ENCODE results near the gene SEPHS1.

The SEPHS1 gene

DNA sequence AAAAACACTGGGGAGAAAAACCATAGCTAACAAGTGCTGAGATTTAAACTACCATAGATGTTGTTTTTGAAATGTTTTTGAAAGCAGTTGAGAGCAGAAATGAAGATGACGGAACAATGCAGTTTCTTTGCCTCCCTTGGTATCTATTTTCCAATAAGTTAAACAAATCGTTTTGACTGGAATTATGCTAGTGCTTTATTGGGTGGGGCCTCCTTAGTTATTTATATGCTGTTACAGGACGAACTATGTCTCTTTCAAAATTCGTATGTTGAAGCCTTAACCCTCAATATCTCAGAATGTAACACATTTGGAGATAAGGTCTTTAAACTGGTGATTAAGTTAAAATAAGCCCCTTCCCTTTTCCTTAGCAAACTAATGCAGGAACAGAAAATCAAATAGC is 45.5 kb upstream of the SEPHS1 start:
- no peak overlapping the region for H3K14ac ChIP-seq (ENCODE audit: low read length in 2 of 2)
- DNase-seq = no peak
- no peak overlapping the region for H3K4me2 ChIP-seq (ENCODE audit: low read length, poor library complexity, severe bottlenecking)
- no peak overlapping the region for H4K91ac ChIP-seq (ENCODE audit: low read length)
- no peak overlapping the region for H2AFZ ChIP-seq (ENCODE audit: low read depth, low read length)
- no peak overlapping the region for H3K4me3 ChIP-seq (ENCODE audit: insufficient read depth in 1 of 2, low read depth in 1 of 2, low read length in 2 of 2)
- no peak overlapping the region for H3K18ac ChIP-seq (ENCODE audit: low read depth in 1 of 2, low read length in 2 of 2)
- no peaks in the 10 kb centered on the region for H3K9me3 ChIP-seq (ENCODE audit: control insufficient read depth, low read length)
- no peaks in the 10 kb centered on the region for H3K36me3 ChIP-seq (ENCODE audit: control insufficient read depth in 1 of 2, insufficient read depth in 2 of 2, low read depth in 1 of 2, low read length in 2 of 2)
- peaks cover 44 to 46% of the 10 kb centered on the region in 2 experiments for H3K27me3 ChIP-seq (ENCODE audit: control insufficient read depth in 1 of 2, insufficient read depth in 1 of 2, low read length in 2 of 2)
- no peak overlapping the region for H3K27ac ChIP-seq (ENCODE audit: low read length, poor library complexity, severe bottlenecking)
- no peak overlapping the region for H3K4ac ChIP-seq (ENCODE audit: low read depth in 1 of 2, low read length in 2 of 2)
- H2BK120ac ChIP-seq (ENCODE audit: low read depth, low read length) = no peak overlapping the region
- WGBS = 89% methylated on average over 3 of the region's 4 CpGs
- H2AK5ac ChIP-seq (ENCODE audit: low read length, severe bottlenecking) = no peak overlapping the region
- H3K23ac ChIP-seq (ENCODE audit: low read length in 2 of 2) = no peak overlapping the region
- H2BK15ac ChIP-seq (ENCODE audit: low read depth, poor library complexity, severe bottlenecking) = no peak overlapping the region
- no peak overlapping the region for H2BK12ac ChIP-seq (ENCODE audit: low read length in 2 of 2)
- H2BK5ac ChIP-seq (ENCODE audit: low read depth, low read length, poor library complexity, severe bottlenecking) = no peak overlapping the region
- no peaks in the 10 kb centered on the region for H3K79me1 ChIP-seq (replicated peaks; ENCODE audit: low read length, poor library complexity, severe bottlenecking)
- no peak overlapping the region for H4K8ac ChIP-seq (ENCODE audit: low read length)
- no peaks in the 10 kb centered on the region for H3K4me1 ChIP-seq (ENCODE audit: control insufficient read depth, insufficient read depth, low read depth, low read length)
- no peak overlapping the region for H3K9ac ChIP-seq (ENCODE audit: low read length)

DNA sequence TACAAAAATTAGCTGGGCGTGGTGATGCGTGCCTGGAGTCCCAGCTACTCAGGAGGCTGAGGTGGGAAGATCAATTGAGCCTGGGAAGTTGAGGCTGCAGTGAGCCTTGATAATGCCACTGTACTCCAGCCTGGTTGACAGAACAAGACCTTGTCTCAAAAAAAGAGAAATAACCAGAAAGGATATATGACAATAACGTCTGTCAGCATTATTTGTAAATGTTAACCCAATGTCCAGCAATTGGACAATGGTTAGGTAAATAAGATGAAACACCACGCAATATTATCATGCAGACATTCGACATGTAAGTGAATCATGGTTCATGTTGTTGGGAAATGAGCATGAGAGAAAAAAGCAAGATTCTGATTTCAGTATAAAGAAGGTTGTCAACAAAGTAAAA is 44.6 kb upstream of the SEPHS1 start:
- peaks cover 44 to 49% of the 10 kb centered on the region in 2 experiments for H3K27me3 ChIP-seq (ENCODE audit: control insufficient read depth in 1 of 2, insufficient read depth in 1 of 2, low read length in 2 of 2)
- no peak overlapping the region for H3K4me3 ChIP-seq (ENCODE audit: insufficient read depth in 1 of 2, low read depth in 1 of 2, low read length in 2 of 2)
- H3K4ac ChIP-seq (ENCODE audit: low read depth in 1 of 2, low read length in 2 of 2) = no peak overlapping the region
- no peak overlapping the region for H3K9ac ChIP-seq (ENCODE audit: low read length)
- H2AK5ac ChIP-seq (ENCODE audit: low read length, severe bottlenecking) = no peak overlapping the region
- H3K36me3 ChIP-seq (ENCODE audit: control insufficient read depth in 1 of 2, insufficient read depth in 2 of 2, low read depth in 1 of 2, low read length in 2 of 2) = no peaks in the 10 kb centered on the region
- no peak overlapping the region for H2BK120ac ChIP-seq (ENCODE audit: low read depth, low read length)
- no peak overlapping the region for H2BK15ac ChIP-seq (ENCODE audit: low read depth, poor library complexity, severe bottlenecking)
- H3K4me1 ChIP-seq (ENCODE audit: control insufficient read depth, insufficient read depth, low read depth, low read length) = no peaks in the 10 kb centered on the region
- no peak overlapping the region for H4K8ac ChIP-seq (ENCODE audit: low read length)
- no peak overlapping the region for H3K27ac ChIP-seq (ENCODE audit: low read length, poor library complexity, severe bottlenecking)
- H3K14ac ChIP-seq (ENCODE audit: low read length in 2 of 2) = no peak overlapping the region
- no peak overlapping the region for H3K23ac ChIP-seq (ENCODE audit: low read length in 2 of 2)
- no peak overlapping the region for H3K18ac ChIP-seq (ENCODE audit: low read depth in 1 of 2, low read length in 2 of 2)
- 84% methylated on average over 5 of the region's 5 CpGs for WGBS
- H2AFZ ChIP-seq (ENCODE audit: low read depth, low read length) = no peak overlapping the region
- no peak overlapping the region for H3K4me2 ChIP-seq (ENCODE audit: low read length, poor library complexity, severe bottlenecking)
- no peaks in the 10 kb centered on the region for H3K79me1 ChIP-seq (replicated peaks; ENCODE audit: low read length, poor library complexity, severe bottlenecking)
- H2BK12ac ChIP-seq (ENCODE audit: low read length in 2 of 2) = no peak overlapping the region
- DNase-seq = no peak
- H4K91ac ChIP-seq (ENCODE audit: low read length) = no peak overlapping the region
- H3K9me3 ChIP-seq (ENCODE audit: control insufficient read depth, low read length) = no peaks in the 10 kb centered on the region
- H2BK5ac ChIP-seq (ENCODE audit: low read depth, low read length, poor library complexity, severe bottlenecking) = no peak overlapping the region

DNA sequence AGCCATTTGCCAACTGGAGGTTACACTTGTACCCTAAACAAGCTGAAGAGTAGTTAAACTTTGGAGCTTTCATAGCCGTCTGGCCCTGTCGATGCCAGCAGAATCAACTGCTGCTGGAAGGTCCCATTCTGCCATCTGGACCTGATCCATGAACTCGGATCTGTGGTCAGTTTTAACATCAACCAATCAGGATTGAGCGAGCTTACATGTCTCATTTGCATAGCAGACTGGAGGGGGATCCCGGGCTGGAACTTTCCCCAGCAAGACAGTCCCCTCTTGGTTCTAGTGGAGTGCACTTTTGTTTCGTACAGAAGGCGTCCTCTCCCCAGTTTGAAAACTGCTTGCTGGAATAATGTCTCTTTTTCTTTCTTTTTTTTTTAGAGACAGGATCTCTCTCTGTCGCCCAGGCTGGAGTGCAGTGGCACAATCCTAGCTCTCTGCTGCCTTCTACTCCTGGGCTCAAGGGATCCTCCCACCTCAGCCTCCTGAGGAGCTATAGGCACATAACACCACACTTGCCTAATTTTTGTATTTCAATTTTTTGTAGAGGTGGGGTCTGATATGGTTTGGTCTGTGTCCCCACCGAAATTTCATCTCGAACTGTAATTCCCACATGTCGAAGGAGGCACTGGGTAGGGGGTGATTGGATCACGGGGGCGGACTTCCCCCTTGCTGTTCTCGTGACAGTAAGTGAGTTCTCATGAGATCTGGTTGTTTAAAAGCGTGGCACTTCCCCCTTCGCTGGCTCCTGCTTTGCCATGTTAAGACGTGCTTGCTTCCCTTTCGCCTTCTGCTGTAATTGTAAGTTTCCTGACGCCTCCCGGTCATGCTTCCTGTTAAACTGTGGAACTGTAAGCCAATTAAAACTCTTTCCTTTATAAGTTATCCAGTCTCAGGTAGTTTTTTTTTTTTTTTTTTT is 42.8 kb upstream of the SEPHS1 start:
- H3K4ac ChIP-seq (ENCODE audit: low read depth in 1 of 2, low read length in 2 of 2) = no peak overlapping the region
- WGBS = 73% methylated on average over 16 of the region's 20 CpGs
- H3K4me1 ChIP-seq (ENCODE audit: control insufficient read depth, insufficient read depth, low read depth, low read length) = no peaks in the 10 kb centered on the region
- H2BK12ac ChIP-seq (ENCODE audit: low read length in 2 of 2) = no peak overlapping the region
- no peak overlapping the region for H2BK15ac ChIP-seq (ENCODE audit: low read depth, poor library complexity, severe bottlenecking)
- no peak overlapping the region for H3K27ac ChIP-seq (ENCODE audit: low read length, poor library complexity, severe bottlenecking)
- no peak overlapping the region for H2BK5ac ChIP-seq (ENCODE audit: low read depth, low read length, poor library complexity, severe bottlenecking)
- H3K36me3 ChIP-seq (ENCODE audit: control insufficient read depth in 1 of 2, insufficient read depth in 2 of 2, low read depth in 1 of 2, low read length in 2 of 2) = no peaks in the 10 kb centered on the region
- no peak overlapping the region for H2BK120ac ChIP-seq (ENCODE audit: low read depth, low read length)
- H3K23ac ChIP-seq (ENCODE audit: low read length in 2 of 2) = no peak overlapping the region
- H3K14ac ChIP-seq (ENCODE audit: low read length in 2 of 2) = no peak overlapping the region
- H3K4me3 ChIP-seq (ENCODE audit: insufficient read depth in 1 of 2, low read depth in 1 of 2, low read length in 2 of 2) = peak overlapping the region in 1 of 2 experiments; percentile 29
- no peak overlapping the region for H2AK5ac ChIP-seq (ENCODE audit: low read length, severe bottlenecking)
- H3K18ac ChIP-seq (ENCODE audit: low read depth in 1 of 2, low read length in 2 of 2) = no peak overlapping the region
- H3K9ac ChIP-seq (ENCODE audit: low read length) = no peak overlapping the region
- no peak overlapping the region for H3K4me2 ChIP-seq (ENCODE audit: low read length, poor library complexity, severe bottlenecking)
- peaks cover 42 to 49% of the 10 kb centered on the region in 2 experiments for H3K27me3 ChIP-seq (ENCODE audit: control insufficient read depth in 1 of 2, insufficient read depth in 1 of 2, low read length in 2 of 2)
- H4K8ac ChIP-seq (ENCODE audit: low read length) = no peak overlapping the region
- H3K79me1 ChIP-seq (replicated peaks; ENCODE audit: low read length, poor library complexity, severe bottlenecking) = no peaks in the 10 kb centered on the region
- DNase-seq = no peak
- no peak overlapping the region for H2AFZ ChIP-seq (ENCODE audit: low read depth, low read length)
- H4K91ac ChIP-seq (ENCODE audit: low read length) = no peak overlapping the region
- H3K9me3 ChIP-seq (ENCODE audit: control insufficient read depth, low read length) = no peaks in the 10 kb centered on the region

DNA sequence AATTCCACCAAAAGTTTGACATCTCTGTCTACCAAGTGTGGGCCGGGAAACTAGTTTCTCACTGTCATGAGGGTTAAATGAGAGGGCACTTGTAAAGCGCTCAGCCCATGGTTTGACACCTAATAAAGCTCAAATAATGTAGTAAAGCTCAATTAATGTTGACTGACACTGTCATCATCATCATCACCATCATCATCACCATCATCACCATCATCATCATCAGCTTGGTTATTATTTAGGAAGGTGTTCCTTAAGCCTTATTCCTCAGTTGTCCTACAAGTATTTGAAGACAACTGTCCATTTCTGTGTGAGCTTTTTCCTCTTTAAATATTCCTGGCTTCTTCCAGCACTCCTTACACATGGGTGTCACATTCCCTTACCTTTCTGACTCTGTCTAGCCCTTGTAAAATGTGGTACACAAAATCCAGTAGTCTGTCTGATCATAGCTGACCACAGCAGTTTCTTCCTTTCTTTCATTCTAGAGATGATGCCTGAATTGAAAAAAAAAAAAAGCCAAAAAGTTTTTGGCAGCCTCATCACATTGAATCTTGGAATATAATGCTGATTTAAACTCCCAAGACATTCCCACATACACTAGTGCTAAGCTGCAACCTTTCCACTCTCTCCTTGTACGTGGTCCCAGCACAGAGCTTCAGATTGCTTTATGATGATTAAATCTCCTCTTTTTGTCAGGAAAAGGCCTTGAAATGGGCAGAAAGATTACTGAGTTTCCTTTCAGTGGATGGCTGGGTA is 40.6 kb upstream of the SEPHS1 start:
- 73% methylated on average over 3 of the region's 3 CpGs for WGBS
- Histone ChIP-seq H2AK5ac (ENCODE audit: low read length, severe bottlenecking) (no peak overlapping the region), H3K9ac (ENCODE audit: low read length) (no peak overlapping the region), H3K27ac (ENCODE audit: low read length, poor library complexity, severe bottlenecking) (no peak overlapping the region), H3K4me2 (ENCODE audit: low read length, poor library complexity, severe bottlenecking) (no peak overlapping the region), H3K4ac (ENCODE audit: low read depth in 1 of 2, low read length in 2 of 2) (no peak overlapping the region), H2BK120ac (ENCODE audit: low read depth, low read length) (no peak overlapping the region), H3K27me3 (ENCODE audit: control insufficient read depth in 1 of 2, insufficient read depth in 1 of 2, low read length in 2 of 2) (peaks cover 52 to 54% of the 10 kb centered on the region in 2 experiments), H2BK12ac (ENCODE audit: low read length in 2 of 2) (no peak overlapping the region), H2AFZ (ENCODE audit: low read depth, low read length) (no peak overlapping the region), H3K18ac (ENCODE audit: low read depth in 1 of 2, low read length in 2 of 2) (no peak overlapping the region), H2BK15ac (ENCODE audit: low read depth, poor library complexity, severe bottlenecking) (no peak overlapping the region), H3K36me3 (ENCODE audit: control insufficient read depth in 1 of 2, insufficient read depth in 2 of 2, low read depth in 1 of 2, low read length in 2 of 2) (no peaks in the 10 kb centered on the region), H2BK5ac (ENCODE audit: low read depth, low read length, poor library complexity, severe bottlenecking) (no peak overlapping the region), H3K79me1 (replicated peaks; ENCODE audit: low read length, poor library complexity, severe bottlenecking) (no peaks in the 10 kb centered on the region), H3K9me3 (ENCODE audit: control insufficient read depth, low read length) (no peaks in the 10 kb centered on the region), H3K4me3 (ENCODE audit: insufficient read depth in 1 of 2, low read depth in 1 of 2, low read length in 2 of 2) (no peak overlapping the region), H3K23ac (ENCODE audit: low read length in 2 of 2) (no peak overlapping the region), H4K91ac (ENCODE audit: low read length) (no peak overlapping the region), H3K14ac (ENCODE audit: low read length in 2 of 2) (no peak overlapping the region), H3K4me1 (ENCODE audit: control insufficient read depth, insufficient read depth, low read depth, low read length) (no peaks in the 10 kb centered on the region), H4K8ac (ENCODE audit: low read length) (no peak overlapping the region)
- DNase-seq = no peak

Data from mesenchymal stem cell (in vitro differentiated cells and primary cell).